Measurements from ENCODE around the gene ME1.
"Not testable (repeated sequence)": the region's sequence is repeated elsewhere in the genome, so short reads cannot be mapped to it uniquely, and the experiment has no call there.

The ME1 gene

GRCh38 chr6:83333916-83334315 is 96.9 kb downstream of the ME1 start:
- not testable (repeated sequence) for DNase-seq (ENCODE audit: low spot score); H3K79me1 ChIP-seq (ENCODE audit: low read depth, low read length); H3K4me3 ChIP-seq (ENCODE audit: low read length in 2 of 2); H3K18ac ChIP-seq (ENCODE audit: low read length); H3K27me3 ChIP-seq (ENCODE audit: control insufficient read depth in 3 of 3, insufficient read depth in 3 of 3, low read depth in 1 of 3, low read length in 3 of 3); H2BK120ac ChIP-seq (ENCODE audit: low read depth, low read length); H4K8ac ChIP-seq (ENCODE audit: low read depth, low read length); H3K4ac ChIP-seq (ENCODE audit: low read length); H3K36me3 ChIP-seq (replicated peaks in 1 of 2; ENCODE audit: control insufficient read depth in 2 of 2, insufficient read depth in 2 of 2, low read length in 2 of 2); H3K4me1 ChIP-seq (ENCODE audit: control insufficient read depth in 2 of 2, insufficient read depth in 1 of 2, low read depth in 1 of 2, low read length in 2 of 2); H4K91ac ChIP-seq (ENCODE audit: low read depth, low read length, poor library complexity); H3K9ac ChIP-seq (ENCODE audit: low read depth, low read length, poor library complexity); H3K23ac ChIP-seq (ENCODE audit: low read depth, low read length, poor library complexity); H3K27ac ChIP-seq (replicated peaks; ENCODE audit: low read length); H2AK5ac ChIP-seq (ENCODE audit: low read depth, low read length); H3K4me2 ChIP-seq (ENCODE audit: insufficient read depth, low read length, poor library complexity, severe bottlenecking); H2AFZ ChIP-seq (ENCODE audit: low read length); H2BK15ac ChIP-seq (ENCODE audit: low read length); H2BK5ac ChIP-seq (ENCODE audit: low read length); H3K9me3 ChIP-seq (replicated peaks in 1 of 2; ENCODE audit: control insufficient read depth in 2 of 2, insufficient read depth in 1 of 2, low read depth in 1 of 2, low read length in 2 of 2); H2BK12ac ChIP-seq (ENCODE audit: low read length); H3K14ac ChIP-seq (ENCODE audit: low read length)
- no CpG with 5 or more reads among the region's 24 CpGs for WGBS, 2 donors (ENCODE audit: extremely low coverage in 2 of 2, insufficient read length in 2 of 2, insufficient replicate concordance in 1 of 2)

GRCh38 chr6:83333500-83333899 is 97.4 kb downstream of the ME1 start:
- H3K4ac ChIP-seq (ENCODE audit: low read length), result no peak overlapping the region
- no peak overlapping the region for H2AK5ac ChIP-seq (ENCODE audit: low read depth, low read length)
- no peak overlapping the region for H2BK5ac ChIP-seq (ENCODE audit: low read length)
- no peak overlapping the region for H3K23ac ChIP-seq (ENCODE audit: low read depth, low read length, poor library complexity)
- H3K27ac ChIP-seq (replicated peaks; ENCODE audit: low read length), result no peak overlapping the region
- H2AFZ ChIP-seq (ENCODE audit: low read length), result no peak overlapping the region
- H3K9me3 ChIP-seq (replicated peaks in 1 of 2; ENCODE audit: control insufficient read depth in 2 of 2, insufficient read depth in 1 of 2, low read depth in 1 of 2, low read length in 2 of 2), result no peaks in the 10 kb centered on the region
- H3K79me1 ChIP-seq (ENCODE audit: low read depth, low read length), result no peaks in the 10 kb centered on the region
- H3K9ac ChIP-seq (ENCODE audit: low read depth, low read length, poor library complexity), result no peak overlapping the region
- H3K4me1 ChIP-seq (ENCODE audit: control insufficient read depth in 2 of 2, insufficient read depth in 1 of 2, low read depth in 1 of 2, low read length in 2 of 2), result no peaks in the 10 kb centered on the region
- H2BK12ac ChIP-seq (ENCODE audit: low read length), result no peak overlapping the region
- no peak overlapping the region for H2BK120ac ChIP-seq (ENCODE audit: low read depth, low read length)
- H4K91ac ChIP-seq (ENCODE audit: low read depth, low read length, poor library complexity), result no peak overlapping the region
- no peak overlapping the region for H2BK15ac ChIP-seq (ENCODE audit: low read length)
- no CpG with 5 or more reads among the region's 2 CpGs for WGBS, 2 donors (ENCODE audit: extremely low coverage in 2 of 2, insufficient read length in 2 of 2, insufficient replicate concordance in 1 of 2)
- no peaks in the 10 kb centered on the region for H3K36me3 ChIP-seq (replicated peaks in 1 of 2; ENCODE audit: control insufficient read depth in 2 of 2, insufficient read depth in 2 of 2, low read length in 2 of 2)
- H3K4me3 ChIP-seq (ENCODE audit: low read length in 2 of 2), result no peak overlapping the region
- H3K18ac ChIP-seq (ENCODE audit: low read length), result no peak overlapping the region
- H3K14ac ChIP-seq (ENCODE audit: low read length), result no peak overlapping the region
- no peak for DNase-seq (ENCODE audit: low spot score)
- H4K8ac ChIP-seq (ENCODE audit: low read depth, low read length), result no peak overlapping the region
- H3K4me2 ChIP-seq (ENCODE audit: insufficient read depth, low read length, poor library complexity, severe bottlenecking), result no peak overlapping the region
- H3K27me3 ChIP-seq (ENCODE audit: control insufficient read depth in 3 of 3, insufficient read depth in 3 of 3, low read depth in 1 of 3, low read length in 3 of 3), result no peaks in the 10 kb centered on the region

DNA sequence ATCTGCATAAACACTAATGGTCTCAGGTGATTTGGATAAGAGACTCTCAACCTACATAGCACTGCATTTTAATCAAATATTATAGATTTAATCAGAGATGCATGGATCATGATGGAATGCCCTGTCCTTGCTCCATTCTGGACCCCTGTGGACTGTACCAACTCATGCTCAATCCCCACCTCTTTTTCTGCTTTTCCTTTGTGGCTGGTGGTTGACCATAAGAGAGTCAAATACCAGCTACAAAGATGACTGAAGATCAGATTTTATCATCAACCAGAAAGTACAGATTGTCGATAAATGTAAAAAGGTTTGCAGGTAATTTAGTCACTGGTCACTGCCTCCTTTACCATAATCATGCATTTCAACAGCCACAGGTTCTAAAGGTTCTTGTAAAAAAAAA is 116.2 kb downstream of the ME1 start:
- Histone ChIP-seq H3K14ac (ENCODE audit: low read length) (no peak overlapping the region), H4K8ac (ENCODE audit: low read depth, low read length) (no peak overlapping the region), H3K4ac (ENCODE audit: low read length) (no peak overlapping the region), H3K18ac (ENCODE audit: low read length) (no peak overlapping the region), H3K4me3 (ENCODE audit: low read length in 2 of 2) (no peak overlapping the region), H2BK15ac (ENCODE audit: low read length) (no peak overlapping the region), H3K36me3 (replicated peaks in 1 of 2; ENCODE audit: control insufficient read depth in 2 of 2, insufficient read depth in 2 of 2, low read length in 2 of 2) (no peaks in the 10 kb centered on the region), H2AK5ac (ENCODE audit: low read depth, low read length) (no peak overlapping the region), H3K9ac (ENCODE audit: low read depth, low read length, poor library complexity) (no peak overlapping the region), H2AFZ (ENCODE audit: low read length) (no peak overlapping the region), H2BK120ac (ENCODE audit: low read depth, low read length) (no peak overlapping the region), H2BK12ac (ENCODE audit: low read length) (no peak overlapping the region), H3K27me3 (ENCODE audit: control insufficient read depth in 3 of 3, insufficient read depth in 3 of 3, low read depth in 1 of 3, low read length in 3 of 3) (peaks cover 0 to 3% (median 0%) of the 10 kb centered on the region in 3 experiments), H3K9me3 (replicated peaks in 1 of 2; ENCODE audit: control insufficient read depth in 2 of 2, insufficient read depth in 1 of 2, low read depth in 1 of 2, low read length in 2 of 2) (no peaks in the 10 kb centered on the region), H3K79me1 (ENCODE audit: low read depth, low read length) (no peaks in the 10 kb centered on the region), H3K23ac (ENCODE audit: low read depth, low read length, poor library complexity) (no peak overlapping the region), H2BK5ac (ENCODE audit: low read length) (no peak overlapping the region), H3K4me1 (ENCODE audit: control insufficient read depth in 2 of 2, insufficient read depth in 1 of 2, low read depth in 1 of 2, low read length in 2 of 2) (peaks cover 0 to 2% of the 10 kb centered on the region in 2 donors), H4K91ac (ENCODE audit: low read depth, low read length, poor library complexity) (no peak overlapping the region), H3K4me2 (ENCODE audit: insufficient read depth, low read length, poor library complexity, severe bottlenecking) (no peak overlapping the region), H3K27ac (replicated peaks; ENCODE audit: low read length) (no peak overlapping the region)
- no CpG with 5 or more reads among the region's 1 CpG for WGBS, 2 donors (ENCODE audit: extremely low coverage in 2 of 2, insufficient read length in 2 of 2, insufficient replicate concordance in 1 of 2)
- DNase-seq (ENCODE audit: low spot score), result no peak

DNA sequence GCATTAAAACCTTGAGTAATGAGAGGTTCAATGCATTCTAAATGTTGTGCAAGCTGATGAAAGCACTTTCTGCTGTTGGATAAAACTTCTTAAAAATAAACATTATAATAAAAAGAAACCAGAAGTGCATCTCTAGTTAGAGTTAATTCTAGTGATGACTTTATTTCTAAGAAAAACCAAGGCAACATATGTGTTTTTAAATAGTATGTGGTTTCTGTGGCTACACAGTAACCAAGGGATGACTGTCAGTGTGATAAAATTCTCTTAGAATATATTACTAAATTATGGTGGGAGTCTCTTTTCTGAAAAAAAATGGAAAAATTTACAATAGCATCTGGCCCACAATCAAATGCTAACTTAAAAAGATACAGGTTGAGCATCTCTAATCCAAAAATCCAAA is 117.0 kb downstream of the ME1 start:
- H2BK5ac ChIP-seq (ENCODE audit: low read length), result no peak overlapping the region
- no peak overlapping the region for H2AFZ ChIP-seq (ENCODE audit: low read length)
- H3K23ac ChIP-seq (ENCODE audit: low read depth, low read length, poor library complexity), result no peak overlapping the region
- H3K79me1 ChIP-seq (ENCODE audit: low read depth, low read length), result no peaks in the 10 kb centered on the region
- no peak overlapping the region for H3K4ac ChIP-seq (ENCODE audit: low read length)
- H2BK15ac ChIP-seq (ENCODE audit: low read length), result no peak overlapping the region
- no peak for DNase-seq (ENCODE audit: low spot score)
- no peak overlapping the region for H2BK120ac ChIP-seq (ENCODE audit: low read depth, low read length)
- H3K27ac ChIP-seq (replicated peaks; ENCODE audit: low read length), result no peak overlapping the region
- no peak overlapping the region for H3K4me3 ChIP-seq (ENCODE audit: low read length in 2 of 2)
- H3K9me3 ChIP-seq (replicated peaks in 1 of 2; ENCODE audit: control insufficient read depth in 2 of 2, insufficient read depth in 1 of 2, low read depth in 1 of 2, low read length in 2 of 2), result no peaks in the 10 kb centered on the region
- H2BK12ac ChIP-seq (ENCODE audit: low read length), result no peak overlapping the region
- no peak overlapping the region for H2AK5ac ChIP-seq (ENCODE audit: low read depth, low read length)
- H3K36me3 ChIP-seq (replicated peaks in 1 of 2; ENCODE audit: control insufficient read depth in 2 of 2, insufficient read depth in 2 of 2, low read length in 2 of 2), result no peaks in the 10 kb centered on the region
- H3K4me1 ChIP-seq (ENCODE audit: control insufficient read depth in 2 of 2, insufficient read depth in 1 of 2, low read depth in 1 of 2, low read length in 2 of 2), result peaks cover 0 to 2% of the 10 kb centered on the region in 2 donors
- no peak overlapping the region for H3K4me2 ChIP-seq (ENCODE audit: insufficient read depth, low read length, poor library complexity, severe bottlenecking)
- no peak overlapping the region for H3K9ac ChIP-seq (ENCODE audit: low read depth, low read length, poor library complexity)
- peaks cover 0 to 3% (median 0%) of the 10 kb centered on the region in 3 experiments for H3K27me3 ChIP-seq (ENCODE audit: control insufficient read depth in 3 of 3, insufficient read depth in 3 of 3, low read depth in 1 of 3, low read length in 3 of 3)
- no peak overlapping the region for H4K8ac ChIP-seq (ENCODE audit: low read depth, low read length)
- no peak overlapping the region for H4K91ac ChIP-seq (ENCODE audit: low read depth, low read length, poor library complexity)
- no peak overlapping the region for H3K14ac ChIP-seq (ENCODE audit: low read length)
- no peak overlapping the region for H3K18ac ChIP-seq (ENCODE audit: low read length)

Measured in neuronal stem cell (in vitro differentiated cells).